PC-9 (cell line): ENCODE data around the gene GIPC2. TPM values are rescaled to one million over a fixed set of nuclear protein-coding genes. Genes with fewer than 3 reads are reported as not detected.

Experiments
- BruUV-seq: library from RNA; stranded (reverse); fragments of 400-500 nt; replicated peaks from 2 replicates; lab custom pipeline; 2021; lab: Mats Ljungman, UMichigan
- CTCF ChIA-PET: fragments of 300-600 bp; sonication (Branson Sonifier 250); formaldehyde crosslinking; loops from one replicate; lab custom pipeline; 2022; ENCODE audit warnings: antibody characterized with exemption; lab: Charles Lee
- POLR2A ChIA-PET: fragments of 300-600 bp; sonication (Branson Sonifier 250); formaldehyde crosslinking; loops from one replicate; lab custom pipeline; 2022; ENCODE audit warnings: antibody characterized with exemption; ENCODE audit not compliant: unreplicated experiment; lab: Charles Lee
- DNase-seq, 2 experiments: peaks; one replicate each; pipeline versions ENCODE4 v3.0.0 to v3.0.0-alpha.2; 2015 to 2022; ENCODE audit warnings: mixed read lengths in 1 of 2
- H2AFZ ChIP-seq: fragments of 200-600 bp; sonication (generic); 2 replicates; pipeline ENCODE4 v1.8.1; 2017; ENCODE audit warnings: antibody characterized with exemption
- H3F3A ChIP-seq: fragments of 200-600 bp; sonication (generic); 2 replicates; pipeline ENCODE4 v1.8.1; 2017; ENCODE audit warnings: antibody characterized with exemption, mild to moderate bottlenecking, low read depth; ENCODE audit not compliant: insufficient read depth
- H3K27ac ChIP-seq: fragments of 200-600 bp; sonication (generic); 2 replicates; pipeline ENCODE4 v1.6.1; 2016; ENCODE audit warnings: mixed run types
- H3K27me3 ChIP-seq: fragments of 200-600 bp; sonication (generic); 2 replicates; pipeline ENCODE4 v1.6.1; 2016; ENCODE audit warnings: low read depth, mixed run types; ENCODE audit not compliant: insufficient read depth
- H3K36me3 ChIP-seq: fragments of 200-600 bp; sonication (generic); 2 replicates; pipeline ENCODE4 v1.6.1; 2016; ENCODE audit warnings: low read depth, mixed run types
- H3K4me1 ChIP-seq: fragments of 200-600 bp; sonication (generic); replicated peaks from 2 replicates; pipeline ENCODE4 v1.6.1; 2016; ENCODE audit warnings: mixed run types; ENCODE audit not compliant: insufficient read depth
- H3K4me2 ChIP-seq: fragments of 200-600 bp; sonication (generic); 2 replicates; pipeline ENCODE4 v1.6.1; 2017; ENCODE audit warnings: mixed run types
- H3K4me3 ChIP-seq: fragments of 200-600 bp; sonication (generic); 2 replicates; pipeline ENCODE4 v1.6.1; 2016; ENCODE audit warnings: mixed run types
- H3K79me2 ChIP-seq: fragments of 200-600 bp; sonication (generic); 2 replicates; pipeline ENCODE4 v1.6.1; 2017; ENCODE audit warnings: low read depth, mixed run types
- H3K9me2 ChIP-seq: fragments of 200-600 bp; sonication (generic); 2 replicates; pipeline ENCODE4 v1.8.1; 2017; ENCODE audit warnings: mild to moderate bottlenecking; ENCODE audit not compliant: insufficient read depth
- H3K9me3 ChIP-seq: fragments of 200-600 bp; sonication (generic); 2 replicates; pipeline ENCODE4 v1.8.1; 2016; ENCODE audit warnings: low read depth; ENCODE audit not compliant: insufficient read depth
- H4K20me1 ChIP-seq: fragments of 200-600 bp; sonication (generic); 2 replicates; pipeline ENCODE4 v1.8.1; 2017; ENCODE audit not compliant: insufficient read depth
- EZH2 ChIP-seq: fragments of 200-600 bp; sonication (generic); IDR thresholded peaks from 2 replicates; pipeline ENCODE4 v1.8.0; 2017; ENCODE audit warnings: antibody characterized with exemption, low read depth
- intact Hi-C: fragments of 100-400 bp; cut with micrococcal nuclease; formaldehyde crosslinking; loops from one replicate; pipeline ENCODE4 v1.10.0; 2022; ENCODE audit not compliant: unreplicated experiment
- total RNA-seq: library from RNA; stranded (reverse); gene quantifications from 2 replicates; pipeline ENCODE4 v1.2.3, GENCODE V29; 2021
- TF ChIP-seq, protein P1 (sequence below): fragments of 200-600 bp; sonication (generic); conservative IDR thresholded peaks from 2 replicates; pipeline ENCODE4 v1.6.1; 2017; ENCODE audit warnings: mixed run types, antibody characterized with exemption, mild to moderate bottlenecking, moderate library complexity

GIPC2 gene
- total RNA-seq, 1 experiment from 2014 or later: 0.20 TPM

DNA sequence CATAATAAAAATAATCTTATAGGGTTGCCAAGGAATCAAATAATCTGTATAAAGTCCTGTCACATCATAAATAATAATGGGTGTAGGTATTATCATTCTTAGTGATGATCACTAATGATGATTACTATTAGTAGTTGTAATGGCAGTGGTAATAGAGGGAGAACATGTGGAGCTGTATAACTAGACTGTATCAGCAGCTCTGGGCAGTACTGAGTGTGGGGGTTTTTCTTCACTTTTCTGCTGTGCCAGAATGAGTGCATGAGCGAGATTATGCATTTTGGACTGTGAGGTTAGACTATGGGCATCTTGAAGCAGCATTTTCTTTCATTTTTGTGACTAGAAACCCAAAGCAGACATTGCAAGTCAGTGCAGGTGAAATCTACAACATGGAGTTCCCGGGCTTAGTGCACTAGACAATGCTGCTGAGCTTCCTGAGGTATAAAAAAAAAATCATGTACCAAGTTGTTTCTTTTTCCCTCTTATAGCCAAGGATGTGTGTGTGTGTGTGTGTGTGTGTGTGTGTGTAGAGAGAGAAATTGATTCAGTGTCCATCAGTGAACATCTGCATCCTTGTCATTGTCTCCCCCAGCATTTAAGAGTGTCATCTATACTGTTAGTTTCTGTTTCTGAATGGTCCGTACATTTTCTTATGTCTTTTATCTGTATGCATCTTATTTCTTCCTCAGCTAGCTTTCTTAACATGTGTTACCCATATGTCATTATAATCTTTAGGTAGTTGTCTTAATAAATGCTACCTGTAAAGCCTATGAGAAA is 86.6 kb downstream of the GIPC2 start:
- no peak overlapping the region for H3K27ac ChIP-seq
- intact Hi-C loops: loop anchor here (5.0 kb wide), 1 partner anchor 420 kb away; no protein-coding TSS in a partner anchor
- no peak overlapping the region for H3K4me3 ChIP-seq
- no peaks in the 10 kb centered on the region for H3F3A ChIP-seq
- DNase-seq: no peak
- CTCF ChIA-PET: interaction anchor here (0.7 kb wide), 1 partner anchor 495 kb away, joined by 3 read pairs; no protein-coding TSS in a partner anchor
- no peaks in the 10 kb centered on the region for H3K36me3 ChIP-seq
- no peaks in the 10 kb centered on the region for H3K9me3 ChIP-seq
- H3K9me2 ChIP-seq: no peaks in the 10 kb centered on the region
- no peaks in the 10 kb centered on the region for H3K27me3 ChIP-seq
- TF ChIP-seq, protein P1, sequence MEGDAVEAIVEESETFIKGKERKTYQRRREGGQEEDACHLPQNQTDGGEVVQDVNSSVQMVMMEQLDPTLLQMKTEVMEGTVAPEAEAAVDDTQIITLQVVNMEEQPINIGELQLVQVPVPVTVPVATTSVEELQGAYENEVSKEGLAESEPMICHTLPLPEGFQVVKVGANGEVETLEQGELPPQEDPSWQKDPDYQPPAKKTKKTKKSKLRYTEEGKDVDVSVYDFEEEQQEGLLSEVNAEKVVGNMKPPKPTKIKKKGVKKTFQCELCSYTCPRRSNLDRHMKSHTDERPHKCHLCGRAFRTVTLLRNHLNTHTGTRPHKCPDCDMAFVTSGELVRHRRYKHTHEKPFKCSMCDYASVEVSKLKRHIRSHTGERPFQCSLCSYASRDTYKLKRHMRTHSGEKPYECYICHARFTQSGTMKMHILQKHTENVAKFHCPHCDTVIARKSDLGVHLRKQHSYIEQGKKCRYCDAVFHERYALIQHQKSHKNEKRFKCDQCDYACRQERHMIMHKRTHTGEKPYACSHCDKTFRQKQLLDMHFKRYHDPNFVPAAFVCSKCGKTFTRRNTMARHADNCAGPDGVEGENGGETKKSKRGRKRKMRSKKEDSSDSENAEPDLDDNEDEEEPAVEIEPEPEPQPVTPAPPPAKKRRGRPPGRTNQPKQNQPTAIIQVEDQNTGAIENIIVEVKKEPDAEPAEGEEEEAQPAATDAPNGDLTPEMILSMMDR: no peak
- no peak for TF ChIP-seq EZH2
- no peaks in the 10 kb centered on the region for H4K20me1 ChIP-seq
- no peak overlapping the region for H3K4me2 ChIP-seq
- POLR2A ChIA-PET: no interaction called here
- no peaks in the 10 kb centered on the region for H3K4me1 ChIP-seq
- no peaks in the 10 kb centered on the region for H3K79me2 ChIP-seq
- no TSS peak for BruUV-seq
- no peak overlapping the region for H2AFZ ChIP-seq

DNA sequence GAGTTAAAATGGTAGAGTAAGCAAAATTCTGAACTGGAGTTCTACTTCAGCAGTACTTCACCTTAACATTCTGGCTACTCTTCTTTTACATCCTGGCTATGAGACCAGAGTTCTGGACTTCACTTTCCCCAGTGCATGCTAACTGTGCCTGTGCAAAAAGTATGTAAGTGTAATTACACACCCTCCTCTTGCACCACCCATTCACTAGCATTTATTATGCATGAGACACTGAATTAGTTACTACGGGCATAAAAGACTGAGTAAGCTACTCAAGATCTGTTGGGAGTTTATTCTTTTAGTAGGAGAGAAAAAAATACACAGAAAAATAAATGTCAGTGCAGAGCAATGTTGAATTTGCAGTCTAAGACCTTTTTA is 87.2 kb downstream of the GIPC2 start:
- H2AFZ ChIP-seq: no peak overlapping the region
- H3K9me3 ChIP-seq: no peaks in the 10 kb centered on the region
- H3K79me2 ChIP-seq: no peaks in the 10 kb centered on the region
- ChIA-PET CTCF (no interaction called here), POLR2A (no interaction called here)
- BruUV-seq: no TSS peak
- no peak overlapping the region for H3K4me3 ChIP-seq
- H3K27me3 ChIP-seq: no peaks in the 10 kb centered on the region
- intact Hi-C loops: loop anchor here (5.0 kb wide), 1 partner anchor 419 kb away; no protein-coding TSS in a partner anchor
- no peak overlapping the region for H3K27ac ChIP-seq
- TF ChIP-seq EZH2: no peak
- TF ChIP-seq, protein P1: no peak
- no peaks in the 10 kb centered on the region for H3F3A ChIP-seq
- H3K36me3 ChIP-seq: no peaks in the 10 kb centered on the region
- no peaks in the 10 kb centered on the region for H3K9me2 ChIP-seq
- no peaks in the 10 kb centered on the region for H3K4me1 ChIP-seq
- no peak for DNase-seq
- H3K4me2 ChIP-seq: no peak overlapping the region
- H4K20me1 ChIP-seq: no peaks in the 10 kb centered on the region

- H3K9me3 ChIP-seq: no peaks in the 10 kb centered on the region
- no peak overlapping the region for H3K27ac ChIP-seq
- no peaks in the 10 kb centered on the region for H3F3A ChIP-seq
- H3K4me3 ChIP-seq: no peak overlapping the region
- no peaks in the 10 kb centered on the region for H3K36me3 ChIP-seq
- no peak for TF ChIP-seq EZH2
- TF ChIP-seq, protein P1: no peak
- no peaks in the 10 kb centered on the region for H3K9me2 ChIP-seq
- no peaks in the 10 kb centered on the region for H3K4me1 ChIP-seq
- DNase-seq: no peak
- intact Hi-C loops: no loop called here
- CTCF ChIA-PET: no interaction called here
- BruUV-seq: no TSS peak
- H3K4me2 ChIP-seq: no peak overlapping the region
- POLR2A ChIA-PET: interaction anchor here (0.7 kb wide), 1 partner anchor 133 kb away, joined by 5 read pairs; no protein-coding TSS in a partner anchor
- H3K79me2 ChIP-seq: no peaks in the 10 kb centered on the region
- no peak overlapping the region for H2AFZ ChIP-seq
- H4K20me1 ChIP-seq: no peaks in the 10 kb centered on the region
- no peaks in the 10 kb centered on the region for H3K27me3 ChIP-seq
These were observed 90.9 kb downstream of the GIPC2 start for GRCh38 chr1:78136680-78137079.
